ENCODE measurements around the gene FAM217A.
"Not testable (repeated sequence)": the region's sequence is repeated elsewhere in the genome, so short reads cannot be mapped to it uniquely, and the experiment has no call there.

The FAM217A gene

GRCh38 chr6:4103929-4104328 is 25.0 kb upstream of the FAM217A start:
- no peak for TF ChIP-seq CTCF (IDR thresholded peaks at IDR 0.05)
- Histone ChIP-seq H3K27ac (no peak overlapping the region), H3K4me3 (no peak overlapping the region)
- DNase-seq (ENCODE audit: low spot score) = no peak

GRCh38 chr6:4102687-4103244 is 23.8 kb upstream of the FAM217A start:
- Histone ChIP-seq H3K4me3 (no peak overlapping the region), H3K27ac (no peak overlapping the region)
- DNase-seq (ENCODE audit: low spot score) = no peak
- no peak for TF ChIP-seq CTCF (IDR thresholded peaks at IDR 0.05)

GRCh38 chr6:4101298-4101697 is 22.4 kb upstream of the FAM217A start:
- no peak overlapping the region for H3K4me3 ChIP-seq
- no peak for TF ChIP-seq CTCF (IDR thresholded peaks at IDR 0.05)
- no peak for DNase-seq (ENCODE audit: low spot score)
- no peak overlapping the region for H3K27ac ChIP-seq

- Histone ChIP-seq H3K27ac (no peak overlapping the region), H3K4me3 (no peak overlapping the region)
- no peak for TF ChIP-seq CTCF (IDR thresholded peaks at IDR 0.05)
- DNase-seq (ENCODE audit: low spot score) = no peak
Measured at GRCh38 chr6:4100655-4101054, 21.7 kb upstream of the FAM217A start.

- Histone ChIP-seq H3K27ac (no peak overlapping the region), H3K4me3 (no peak overlapping the region)
- no peak for DNase-seq (ENCODE audit: low spot score)
- TF ChIP-seq CTCF (IDR thresholded peaks at IDR 0.05) = no peak
Measured at GRCh38 chr6:4093288-4093687, 14.4 kb upstream of the FAM217A start.

- Histone ChIP-seq H3K4me3 (no peak overlapping the region), H3K27ac (no peak overlapping the region)
- DNase-seq (ENCODE audit: low spot score) = no peak
- no peak for TF ChIP-seq CTCF (IDR thresholded peaks at IDR 0.05)
Measured at GRCh38 chr6:4091941-4092340, 13.0 kb upstream of the FAM217A start.

GRCh38 chr6:4090043-4090442 is 11.1 kb upstream of the FAM217A start:
- not testable (repeated sequence) for H3K4me3 ChIP-seq; DNase-seq (ENCODE audit: low spot score); H3K27ac ChIP-seq

GRCh38 chr6:4088704-4089103 is 9.8 kb upstream of the FAM217A start:
- DNase-seq (ENCODE audit: low spot score) = no peak
- H3K4me3 ChIP-seq = no peak overlapping the region
- no peak for TF ChIP-seq CTCF (IDR thresholded peaks at IDR 0.05)
- H3K27ac ChIP-seq = no peak overlapping the region

Data from coronary artery (tissue), 2 donors.